ENCODE results near the gene ATP2B2. TPM values are rescaled to one million over a fixed set of nuclear protein-coding genes. Genes with fewer than 3 reads are reported as not detected.

The ATP2B2 gene
- total RNA-seq, 1 experiment from 2014 or later, result not detected

DNA sequence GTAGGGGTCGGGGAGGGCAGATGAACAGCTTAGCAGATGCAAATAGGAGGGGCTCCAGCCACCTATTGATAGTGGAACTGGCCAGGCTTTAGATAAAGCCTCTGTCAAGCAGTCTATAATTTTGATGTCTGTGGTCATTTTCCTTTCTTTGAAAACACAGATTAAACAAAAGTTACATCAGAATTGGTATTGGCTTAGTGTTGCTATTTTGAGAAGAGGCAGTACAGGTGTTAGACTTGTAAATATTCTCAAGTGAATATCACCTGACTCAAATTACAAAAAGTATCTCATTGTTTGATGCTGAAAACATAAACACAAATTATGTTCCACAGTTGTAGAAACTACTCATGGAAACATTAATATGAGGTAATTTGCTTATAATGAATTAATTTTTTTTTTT, 230.8 kb downstream of the ATP2B2 start:
- intact Hi-C loops (cut with micrococcal nuclease; ENCODE audit: unreplicated experiment), result no loop called here
- H3K4me1 Mint-ChIP-seq (ENCODE audit: low read depth, unreplicated experiment), result peaks cover 11% of the 10 kb centered on the region
- Histone ChIP-seq H3K4me3 (ENCODE audit: low read depth, low read length) (no peak overlapping the region), H3K4me1 (no peaks in the 10 kb centered on the region), H3K36me3 (ENCODE audit: control insufficient read depth, insufficient read depth, low read length) (peaks cover 5% of the 10 kb centered on the region), H3K27me3 (replicated peaks; ENCODE audit: control insufficient read depth, insufficient read depth, low read length) (no peaks in the 10 kb centered on the region), H3K9me3 (no peaks in the 10 kb centered on the region)
- POLR2A ChIA-PET, result no interaction called here
- no peak overlapping the region for H3K27ac Mint-ChIP-seq (ENCODE audit: unreplicated experiment)
- H3K27me3 Mint-ChIP-seq (ENCODE audit: insufficient read depth, unreplicated experiment), result no peaks in the 10 kb centered on the region
- peaks cover 46% of the 10 kb centered on the region for H3K36me3 Mint-ChIP-seq (ENCODE audit: insufficient read depth, unreplicated experiment)
- H3K9me3 Mint-ChIP-seq (ENCODE audit: unreplicated experiment), result no peaks in the 10 kb centered on the region
- CTCF ChIA-PET, result no interaction called here
- BruUV-seq (replicated peaks), result no TSS peak
- DNase-seq, result no peak
- no peak overlapping the region for H3K4me3 Mint-ChIP-seq (ENCODE audit: unreplicated experiment)
- TF ChIP-seq, protein P1, sequence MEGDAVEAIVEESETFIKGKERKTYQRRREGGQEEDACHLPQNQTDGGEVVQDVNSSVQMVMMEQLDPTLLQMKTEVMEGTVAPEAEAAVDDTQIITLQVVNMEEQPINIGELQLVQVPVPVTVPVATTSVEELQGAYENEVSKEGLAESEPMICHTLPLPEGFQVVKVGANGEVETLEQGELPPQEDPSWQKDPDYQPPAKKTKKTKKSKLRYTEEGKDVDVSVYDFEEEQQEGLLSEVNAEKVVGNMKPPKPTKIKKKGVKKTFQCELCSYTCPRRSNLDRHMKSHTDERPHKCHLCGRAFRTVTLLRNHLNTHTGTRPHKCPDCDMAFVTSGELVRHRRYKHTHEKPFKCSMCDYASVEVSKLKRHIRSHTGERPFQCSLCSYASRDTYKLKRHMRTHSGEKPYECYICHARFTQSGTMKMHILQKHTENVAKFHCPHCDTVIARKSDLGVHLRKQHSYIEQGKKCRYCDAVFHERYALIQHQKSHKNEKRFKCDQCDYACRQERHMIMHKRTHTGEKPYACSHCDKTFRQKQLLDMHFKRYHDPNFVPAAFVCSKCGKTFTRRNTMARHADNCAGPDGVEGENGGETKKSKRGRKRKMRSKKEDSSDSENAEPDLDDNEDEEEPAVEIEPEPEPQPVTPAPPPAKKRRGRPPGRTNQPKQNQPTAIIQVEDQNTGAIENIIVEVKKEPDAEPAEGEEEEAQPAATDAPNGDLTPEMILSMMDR (IDR thresholded peaks at IDR 0.05; ENCODE audit: insufficient read depth in 1 of 2, low read depth in 1 of 2, low read length in 1 of 2, severe bottlenecking in 1 of 2, unreplicated experiment in 1 of 2), result no peak

Small RNA genes within 50 kb of the gene (microRNA-seq; reads per million reads assigned to microRNA genes)
- gene MIR378B, result not detected
- not detected for gene MIR885

Other genes starting within 250 kb of the ATP2B2 start
- not detected in 2 replicates for gene GHRL, start 212.6 kb downstream of the ATP2B2 start, total RNA-seq (2022)
- 135 and 141 TPM in 2 replicates for gene SEC13, start 184.5 kb downstream of the ATP2B2 start, total RNA-seq (2022)